Cortex of kidney (tissue), 1 donor: ENCODE results near the gene CPED1.
"Not testable (repeated sequence)": the region's sequence is repeated elsewhere in the genome, so short reads cannot be mapped to it uniquely, and the experiment has no call there.

ENCODE experiments used
- DNase-seq: peaks from one replicate; lab custom pipeline; 2025; lab: John Stamatoyannopoulos, UW

CPED1 gene

GRCh38 chr7:121017586-121017985 lies 29.1 kb downstream of the CPED1 start:
- no peak for DNase-seq

GRCh38 chr7:121019018-121019417 lies 30.5 kb downstream of the CPED1 start:
- DNase-seq = no peak

- no peak for DNase-seq
These were observed 31.9 kb downstream of the CPED1 start for GRCh38 chr7:121020249-121020988.

- no peak for DNase-seq
These were observed 32.8 kb downstream of the CPED1 start for GRCh38 chr7:121020989-121021969.

- DNase-seq = no peak
These were observed 34.7 kb downstream of the CPED1 start for GRCh38 chr7:121023194-121023593.

- DNase-seq = no peak
These were observed 35.4 kb downstream of the CPED1 start for GRCh38 chr7:121023683-121024511.

GRCh38 chr7:121024611-121025010 lies 36.1 kb downstream of the CPED1 start:
- DNase-seq = no peak

- no peak for DNase-seq
These were observed 37.6 kb downstream of the CPED1 start for GRCh38 chr7:121026159-121026558.

GRCh38 chr7:121026577-121027111 lies 38.1 kb downstream of the CPED1 start:
- no peak for DNase-seq

GRCh38 chr7:121027761-121028669 lies 39.5 kb downstream of the CPED1 start:
- DNase-seq = no peak

GRCh38 chr7:121029302-121029701 lies 40.8 kb downstream of the CPED1 start:
- DNase-seq = no peak

GRCh38 chr7:121030308-121030707 lies 41.8 kb downstream of the CPED1 start:
- DNase-seq = no peak

- no peak for DNase-seq
These were observed 44.3 kb downstream of the CPED1 start for GRCh38 chr7:121032645-121033460.

- DNase-seq = no peak
These were observed 46.4 kb downstream of the CPED1 start for GRCh38 chr7:121034929-121035328.

- not testable (repeated sequence) for DNase-seq
These were observed 48.3 kb downstream of the CPED1 start for GRCh38 chr7:121036776-121037175.

GRCh38 chr7:121037329-121037728 lies 48.8 kb downstream of the CPED1 start:
- not testable (repeated sequence) for DNase-seq

- DNase-seq = no peak
These were observed 49.6 kb downstream of the CPED1 start for GRCh38 chr7:121037957-121038716.

GRCh38 chr7:121038717-121039509 lies 50.4 kb downstream of the CPED1 start:
- no peak for DNase-seq
